Testis (tissue), 2 donors: ENCODE results near the gene PIK3CB.

ENCODE experiments used
- CTCF ChIP-seq, 3 experiments: fragments of 450-650 bp in 2 of 3; fragments of 200-600 bp in 1 of 3; sonication (generic) in 1 of 3; IDR thresholded peaks; one replicate each; pipeline ENCODE4 v1.5.1; 2016 to 2019; ENCODE audit warnings: antibody characterized with exemption in 3 of 3, mild to moderate bottlenecking in 2 of 3, moderate library complexity in 1 of 3
- POLR2A ChIP-seq: fragments of 450-650 bp; IDR thresholded peaks from one replicate; pipeline ENCODE4 v1.6.1; 2017; ENCODE audit warnings: antibody characterized with exemption, mild to moderate bottlenecking, moderate library complexity

GRCh38 chr3:138801792-138802191, 32.9 kb downstream of the PIK3CB start:
- no peak for TF ChIP-seq CTCF (IDR thresholded peaks at IDR 0.05)
- no peak for TF ChIP-seq POLR2A
